ENCODE data around the gene TTLL11. TPM values are rescaled to one million over a fixed set of nuclear protein-coding genes. Genes with fewer than 3 reads are reported as not detected.

The TTLL11 gene
- polyA plus RNA-seq, 2 donors, result 2.3 to 4.5 TPM

DNA sequence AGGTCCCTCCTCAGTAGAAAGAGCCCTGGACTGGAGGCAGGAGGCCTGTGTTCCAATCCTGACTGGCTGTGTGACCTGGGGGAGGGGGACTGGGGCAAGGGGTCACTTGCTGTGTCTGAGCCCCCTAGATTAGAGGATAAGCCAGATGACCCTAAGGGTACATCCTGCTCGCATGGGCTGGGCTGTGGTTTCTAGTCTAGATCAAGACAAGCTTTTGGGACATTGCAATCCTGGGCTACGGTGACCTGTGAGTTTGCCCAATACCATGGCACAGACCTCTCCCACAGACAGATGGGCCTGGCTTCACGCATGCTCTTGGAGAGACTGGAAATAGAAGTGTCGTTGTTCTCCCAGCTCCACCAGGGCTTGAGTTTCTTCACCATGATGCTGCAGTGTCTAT lies 39.4 kb upstream of the TTLL11 start:
- H3K4me3 ChIP-seq (ENCODE audit: low read depth in 1 of 2, low read length in 2 of 2), result no peak overlapping the region
- no peak overlapping the region for H3K27ac ChIP-seq (ENCODE audit: low read depth in 2 of 2, low read length in 1 of 2)
- H3K9me3 ChIP-seq (ENCODE audit: control insufficient read depth in 2 of 2, insufficient read depth in 1 of 2, low read depth in 1 of 2, low read length in 1 of 2), result no peaks in the 10 kb centered on the region
- WGBS, 2 donors, result 91 to 94% methylated on average over 4 of the region's 4 CpGs
- peaks cover 0 to 2% of the 10 kb centered on the region in 2 donors for H3K4me1 ChIP-seq (ENCODE audit: control insufficient read depth in 2 of 2, insufficient read depth in 2 of 2, low read length in 1 of 2)
- no peaks in the 10 kb centered on the region for H3K36me3 ChIP-seq (ENCODE audit: control insufficient read depth in 2 of 2, insufficient read depth in 2 of 2, low read length in 1 of 2)
- H3K27me3 ChIP-seq (ENCODE audit: control insufficient read depth in 1 of 2, insufficient read depth in 2 of 2, low read length in 2 of 2), result no peaks in the 10 kb centered on the region

DNA sequence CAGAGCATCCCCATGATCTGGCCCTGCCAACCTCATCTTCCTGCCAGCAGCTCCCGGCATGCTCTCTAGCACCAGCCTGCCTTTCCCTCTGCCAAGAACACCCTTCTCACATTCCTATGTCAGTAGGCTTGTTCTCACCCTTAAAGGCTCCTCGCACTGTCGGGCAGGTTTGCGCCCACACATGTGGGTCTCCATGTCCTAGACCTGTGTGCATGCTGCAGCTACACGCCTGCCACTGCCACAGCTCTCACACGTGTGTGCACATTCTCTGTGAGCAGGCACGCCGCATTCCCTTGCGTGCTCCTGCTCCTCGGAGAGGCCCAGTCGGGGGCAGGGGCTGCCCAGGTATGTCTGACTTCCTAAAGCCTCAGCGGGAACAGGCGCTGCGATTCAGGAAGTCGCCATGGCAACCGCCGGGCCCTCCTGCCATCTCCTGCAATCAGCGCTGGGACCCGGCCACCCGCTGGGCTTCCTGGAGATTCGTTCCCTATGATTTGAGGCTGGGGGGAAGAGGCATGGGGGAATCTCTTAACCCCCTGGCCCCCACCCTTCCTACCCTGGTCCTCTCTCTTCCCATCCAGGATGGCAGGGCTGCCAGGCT lies 38.4 kb upstream of the TTLL11 start:
- Histone ChIP-seq H3K4me3 (ENCODE audit: low read depth in 1 of 2, low read length in 2 of 2) (no peak overlapping the region), H3K27ac (ENCODE audit: low read depth in 2 of 2, low read length in 1 of 2) (no peak overlapping the region), H3K27me3 (ENCODE audit: control insufficient read depth in 1 of 2, insufficient read depth in 2 of 2, low read length in 2 of 2) (no peaks in the 10 kb centered on the region), H3K9me3 (ENCODE audit: control insufficient read depth in 2 of 2, insufficient read depth in 1 of 2, low read depth in 1 of 2, low read length in 1 of 2) (no peaks in the 10 kb centered on the region), H3K36me3 (ENCODE audit: control insufficient read depth in 2 of 2, insufficient read depth in 2 of 2, low read length in 1 of 2) (no peaks in the 10 kb centered on the region), H3K4me1 (ENCODE audit: control insufficient read depth in 2 of 2, insufficient read depth in 2 of 2, low read length in 1 of 2) (peaks cover 0 to 4% of the 10 kb centered on the region in 2 donors)
- WGBS, 2 donors, result 25 to 28% methylated on average over 21 of the region's 21 CpGs

DNA sequence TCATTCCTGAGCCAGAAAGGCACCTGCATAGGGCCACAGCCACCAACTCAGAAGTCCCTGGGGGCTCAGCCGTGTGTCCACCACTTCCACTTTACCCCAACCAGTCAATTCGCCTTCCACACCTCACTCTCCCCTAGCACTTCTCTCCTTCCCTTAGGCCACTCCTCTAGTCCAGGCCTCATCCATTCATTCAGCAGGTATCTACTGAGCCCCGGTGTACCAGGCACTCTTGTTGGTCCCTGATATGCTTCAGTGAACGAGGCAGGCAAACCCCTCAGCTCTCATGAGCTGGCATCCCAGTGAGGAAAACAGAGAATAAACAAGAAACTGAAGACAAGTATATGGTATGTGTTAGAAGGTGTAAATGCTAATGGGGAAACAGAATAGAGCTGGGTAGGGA lies 37.7 kb upstream of the TTLL11 start:
- Histone ChIP-seq H3K27ac (ENCODE audit: low read depth in 2 of 2, low read length in 1 of 2) (no peak overlapping the region), H3K27me3 (ENCODE audit: control insufficient read depth in 1 of 2, insufficient read depth in 2 of 2, low read length in 2 of 2) (no peaks in the 10 kb centered on the region), H3K9me3 (ENCODE audit: control insufficient read depth in 2 of 2, insufficient read depth in 1 of 2, low read depth in 1 of 2, low read length in 1 of 2) (no peaks in the 10 kb centered on the region), H3K4me1 (ENCODE audit: control insufficient read depth in 2 of 2, insufficient read depth in 2 of 2, low read length in 1 of 2) (peaks cover 0 to 11% of the 10 kb centered on the region in 2 donors), H3K36me3 (ENCODE audit: control insufficient read depth in 2 of 2, insufficient read depth in 2 of 2, low read length in 1 of 2) (no peaks in the 10 kb centered on the region), H3K4me3 (ENCODE audit: low read depth in 1 of 2, low read length in 2 of 2) (no peak overlapping the region)
- 68 to 70% methylated on average over 4 of the region's 4 CpGs for WGBS, 2 donors

DNA sequence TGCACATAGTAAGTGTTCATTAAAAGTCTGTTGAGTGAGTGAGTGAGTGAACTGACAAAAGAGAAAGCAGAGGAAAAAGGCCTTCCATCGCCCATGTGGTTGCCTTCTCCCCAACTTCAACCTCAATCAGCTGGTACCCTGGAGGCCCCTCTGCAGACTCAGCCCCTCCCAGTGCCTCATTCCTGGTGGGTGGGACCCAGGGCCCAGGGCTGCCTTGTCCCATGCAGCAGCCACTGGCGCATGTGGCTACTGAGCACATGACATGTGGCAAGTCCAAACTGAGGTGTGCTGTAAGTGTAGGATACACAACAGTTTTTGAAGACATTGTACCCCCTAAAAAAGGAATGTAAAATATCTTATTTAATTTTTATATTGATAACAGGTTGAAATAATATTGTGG lies 36.9 kb upstream of the TTLL11 start:
- Histone ChIP-seq H3K9me3 (ENCODE audit: control insufficient read depth in 2 of 2, insufficient read depth in 1 of 2, low read depth in 1 of 2, low read length in 1 of 2) (no peaks in the 10 kb centered on the region), H3K27ac (ENCODE audit: low read depth in 2 of 2, low read length in 1 of 2) (no peak overlapping the region), H3K4me1 (ENCODE audit: control insufficient read depth in 2 of 2, insufficient read depth in 2 of 2, low read length in 1 of 2) (peaks cover 0 to 14% of the 10 kb centered on the region in 2 donors), H3K27me3 (ENCODE audit: control insufficient read depth in 1 of 2, insufficient read depth in 2 of 2, low read length in 2 of 2) (no peaks in the 10 kb centered on the region), H3K36me3 (ENCODE audit: control insufficient read depth in 2 of 2, insufficient read depth in 2 of 2, low read length in 1 of 2) (no peaks in the 10 kb centered on the region), H3K4me3 (ENCODE audit: low read depth in 1 of 2, low read length in 2 of 2) (no peak overlapping the region)
- WGBS, 2 donors, result 85 to 91% methylated on average over 2 of the region's 2 CpGs

DNA sequence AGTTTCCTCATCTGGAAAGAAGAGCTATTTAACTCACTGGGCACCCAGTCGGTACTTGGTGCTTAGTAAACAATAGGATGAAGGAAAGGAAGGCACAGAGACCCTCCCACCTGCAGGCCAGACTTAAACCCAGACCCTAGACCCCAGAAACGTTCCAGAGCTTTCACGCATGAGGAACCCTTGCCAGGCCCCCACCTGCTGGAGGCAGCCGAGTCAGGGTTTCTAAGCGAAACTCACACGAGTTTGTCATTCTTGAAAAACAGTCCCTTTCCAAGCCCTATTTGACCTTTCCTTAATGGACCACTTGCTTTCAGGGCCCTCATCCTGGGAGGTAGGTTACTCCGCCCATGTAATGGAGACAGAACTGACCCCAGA lies 35.8 kb upstream of the TTLL11 start:
- H3K9me3 ChIP-seq (ENCODE audit: control insufficient read depth in 2 of 2, insufficient read depth in 1 of 2, low read depth in 1 of 2, low read length in 1 of 2), result no peaks in the 10 kb centered on the region
- no peak overlapping the region for H3K27ac ChIP-seq (ENCODE audit: low read depth in 2 of 2, low read length in 1 of 2)
- H3K4me3 ChIP-seq (ENCODE audit: low read depth in 1 of 2, low read length in 2 of 2), result no peak overlapping the region
- H3K4me1 ChIP-seq (ENCODE audit: control insufficient read depth in 2 of 2, insufficient read depth in 2 of 2, low read length in 1 of 2), result peaks cover 0 to 14% of the 10 kb centered on the region in 2 donors
- 84 to 87% methylated on average over 7 of the region's 7 CpGs for WGBS, 2 donors
- H3K36me3 ChIP-seq (ENCODE audit: control insufficient read depth in 2 of 2, insufficient read depth in 2 of 2, low read length in 1 of 2), result no peaks in the 10 kb centered on the region
- H3K27me3 ChIP-seq (ENCODE audit: control insufficient read depth in 1 of 2, insufficient read depth in 2 of 2, low read length in 2 of 2), result no peaks in the 10 kb centered on the region

DNA sequence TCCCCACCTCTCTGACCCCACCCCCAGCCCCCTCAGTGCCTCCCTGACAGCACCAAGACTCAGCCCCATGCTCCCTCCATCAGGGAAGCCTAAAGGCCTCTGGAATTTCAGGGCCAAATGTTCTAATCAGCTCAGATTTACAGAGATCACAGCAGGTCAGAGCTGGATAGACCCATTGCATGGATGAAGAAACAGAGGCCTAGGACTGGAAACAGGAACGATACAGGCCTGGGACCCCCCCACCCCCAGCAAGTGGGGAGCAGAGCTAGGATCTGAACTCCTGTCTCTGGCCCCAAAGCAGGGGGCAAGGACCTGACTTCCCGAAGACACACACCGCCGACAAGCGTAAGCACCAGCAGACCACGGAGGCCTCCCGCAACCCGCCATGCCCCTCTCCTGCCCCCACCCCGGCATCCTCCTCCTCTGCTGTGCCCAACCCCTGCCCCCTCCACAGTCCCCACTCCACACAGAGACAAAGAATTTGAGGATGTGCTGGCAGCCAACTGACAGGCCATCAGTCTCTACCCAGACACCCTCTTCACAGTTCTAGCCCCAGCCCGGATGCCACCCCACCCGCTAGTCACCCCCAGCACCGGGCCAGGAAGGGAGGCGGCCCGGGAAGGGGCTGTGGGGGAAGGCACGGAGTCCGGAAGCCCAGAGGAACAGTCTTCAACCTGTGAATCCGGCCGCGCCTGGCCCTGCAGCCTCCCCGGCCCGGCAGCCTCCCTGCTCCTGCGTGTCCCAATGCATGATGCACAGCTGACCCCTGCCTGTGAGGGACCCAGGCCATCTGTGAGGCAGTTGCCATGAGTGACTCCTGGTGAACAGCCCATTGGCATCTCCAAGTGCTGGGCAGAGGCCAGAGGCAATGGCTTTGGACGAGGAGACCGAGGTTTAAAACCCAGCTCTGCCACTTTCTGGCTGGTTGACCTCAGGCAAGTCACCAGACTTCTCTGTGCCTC lies 35.2 kb upstream of the TTLL11 start:
- H3K27ac ChIP-seq (ENCODE audit: low read depth in 2 of 2, low read length in 1 of 2), result no peak overlapping the region
- no peaks in the 10 kb centered on the region for H3K36me3 ChIP-seq (ENCODE audit: control insufficient read depth in 2 of 2, insufficient read depth in 2 of 2, low read length in 1 of 2)
- no peaks in the 10 kb centered on the region for H3K27me3 ChIP-seq (ENCODE audit: control insufficient read depth in 1 of 2, insufficient read depth in 2 of 2, low read length in 2 of 2)
- H3K9me3 ChIP-seq (ENCODE audit: control insufficient read depth in 2 of 2, insufficient read depth in 1 of 2, low read depth in 1 of 2, low read length in 1 of 2), result no peaks in the 10 kb centered on the region
- H3K4me3 ChIP-seq (ENCODE audit: low read depth in 1 of 2, low read length in 2 of 2), result no peak overlapping the region
- 74 to 76% methylated on average over 24 of the region's 24 CpGs for WGBS, 2 donors
- peaks cover 0 to 14% of the 10 kb centered on the region in 2 donors for H3K4me1 ChIP-seq (ENCODE audit: control insufficient read depth in 2 of 2, insufficient read depth in 2 of 2, low read length in 1 of 2)

DNA sequence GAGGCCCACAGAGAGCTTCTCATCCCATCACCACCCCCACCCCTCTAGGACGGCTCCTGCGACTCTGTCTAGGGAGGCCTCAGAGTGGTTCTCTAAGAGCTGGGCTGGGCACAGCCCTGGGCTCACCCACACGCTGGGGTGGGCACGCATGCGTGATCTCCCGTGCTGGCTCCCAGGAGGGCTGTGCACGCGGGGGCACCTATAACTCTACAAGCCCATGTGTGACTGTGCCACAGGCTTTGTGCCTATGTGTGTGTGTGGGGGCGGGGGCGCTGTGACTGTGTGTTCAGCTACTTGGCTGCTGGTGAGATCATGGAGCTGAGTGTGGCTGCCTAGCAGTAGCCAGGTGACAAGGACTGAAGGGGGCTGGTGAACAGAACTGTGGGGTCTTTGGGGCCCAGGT lies 34.3 kb upstream of the TTLL11 start:
- 76 to 78% methylated on average over 10 of the region's 10 CpGs for WGBS, 2 donors
- H3K27ac ChIP-seq (ENCODE audit: low read depth in 2 of 2, low read length in 1 of 2), result no peak overlapping the region
- H3K9me3 ChIP-seq (ENCODE audit: control insufficient read depth in 2 of 2, insufficient read depth in 1 of 2, low read depth in 1 of 2, low read length in 1 of 2), result no peaks in the 10 kb centered on the region
- H3K4me3 ChIP-seq (ENCODE audit: low read depth in 1 of 2, low read length in 2 of 2), result no peak overlapping the region
- peaks cover 0 to 14% of the 10 kb centered on the region in 2 donors for H3K4me1 ChIP-seq (ENCODE audit: control insufficient read depth in 2 of 2, insufficient read depth in 2 of 2, low read length in 1 of 2)
- no peaks in the 10 kb centered on the region for H3K36me3 ChIP-seq (ENCODE audit: control insufficient read depth in 2 of 2, insufficient read depth in 2 of 2, low read length in 1 of 2)
- no peaks in the 10 kb centered on the region for H3K27me3 ChIP-seq (ENCODE audit: control insufficient read depth in 1 of 2, insufficient read depth in 2 of 2, low read length in 2 of 2)

DNA sequence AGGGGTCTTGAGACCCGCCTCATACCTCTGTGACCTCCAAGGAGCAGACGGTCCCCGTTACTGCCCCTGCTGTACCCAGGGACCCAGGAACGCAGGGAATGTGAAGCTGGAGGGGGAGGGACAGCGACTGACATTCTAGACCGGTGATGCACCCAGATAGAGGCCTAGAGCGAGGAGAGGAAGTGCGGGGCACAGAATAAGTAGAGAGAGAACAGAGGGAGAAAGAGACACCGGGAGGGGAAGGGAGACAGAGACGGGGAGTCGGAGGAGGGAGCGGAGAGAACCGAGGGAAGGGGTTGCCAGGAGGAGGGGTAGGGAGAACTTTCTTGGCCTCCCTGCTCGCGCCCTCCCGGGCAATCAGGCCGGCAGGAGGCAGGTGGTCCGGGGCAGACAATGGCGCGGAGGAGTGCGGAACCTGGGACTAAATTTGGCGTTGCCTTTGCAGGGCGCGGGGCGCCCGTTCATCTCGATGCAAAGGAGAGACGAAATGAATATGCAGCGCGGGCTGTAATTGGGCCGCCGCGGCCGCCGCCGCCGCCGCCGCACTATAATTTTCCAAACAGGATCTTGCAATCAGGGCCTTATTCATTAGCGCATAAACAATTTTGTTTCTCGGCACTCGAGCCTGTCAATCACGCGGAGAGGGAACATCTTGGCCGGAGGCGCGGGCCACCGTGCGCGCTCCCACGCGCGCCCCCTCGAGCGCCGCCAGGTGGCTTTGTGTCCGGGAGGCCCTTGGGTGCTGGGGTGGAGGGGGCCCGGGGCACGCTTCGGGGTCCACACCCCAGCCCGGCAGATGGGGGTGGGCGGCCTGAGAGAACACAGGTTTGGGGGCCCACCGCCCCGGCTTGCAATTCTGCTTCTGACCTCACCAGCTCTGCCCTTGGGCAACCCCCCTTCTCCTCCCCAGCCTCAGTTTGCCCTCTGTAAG lies 33.5 kb upstream of the TTLL11 start:
- Histone ChIP-seq H3K9me3 (ENCODE audit: control insufficient read depth in 2 of 2, insufficient read depth in 1 of 2, low read depth in 1 of 2, low read length in 1 of 2) (no peaks in the 10 kb centered on the region), H3K4me1 (ENCODE audit: control insufficient read depth in 2 of 2, insufficient read depth in 2 of 2, low read length in 1 of 2) (peaks cover 0 to 14% of the 10 kb centered on the region in 2 donors), H3K36me3 (ENCODE audit: control insufficient read depth in 2 of 2, insufficient read depth in 2 of 2, low read length in 1 of 2) (no peaks in the 10 kb centered on the region), H3K27ac (ENCODE audit: low read depth in 2 of 2, low read length in 1 of 2) (no peak overlapping the region), H3K4me3 (ENCODE audit: low read depth in 1 of 2, low read length in 2 of 2) (peak overlapping the region; percentile 4 to 13), H3K27me3 (ENCODE audit: control insufficient read depth in 1 of 2, insufficient read depth in 2 of 2, low read length in 2 of 2) (no peaks in the 10 kb centered on the region)
- 11 to 15% methylated on average over 59 to 64 of the region's 64 CpGs for WGBS, 2 donors

All from esophagus (tissue), 2 donors.